Iris pigment epithelial cell (primary cell): Measurements from ENCODE around the gene STKLD1.
"Not testable (repeated sequence)": the region's sequence is repeated elsewhere in the genome, so short reads cannot be mapped to it uniquely, and the experiment has no call there.

Experiments used
- DNase-seq: peaks from one replicate; pipeline ENCODE4 v3.0.0-alpha.2; 2011; ENCODE audit warnings: low read depth

STKLD1 gene

GRCh38 chr9:133386338-133386737 lies 10.2 kb downstream of the STKLD1 start:
- no peak for DNase-seq

DNA sequence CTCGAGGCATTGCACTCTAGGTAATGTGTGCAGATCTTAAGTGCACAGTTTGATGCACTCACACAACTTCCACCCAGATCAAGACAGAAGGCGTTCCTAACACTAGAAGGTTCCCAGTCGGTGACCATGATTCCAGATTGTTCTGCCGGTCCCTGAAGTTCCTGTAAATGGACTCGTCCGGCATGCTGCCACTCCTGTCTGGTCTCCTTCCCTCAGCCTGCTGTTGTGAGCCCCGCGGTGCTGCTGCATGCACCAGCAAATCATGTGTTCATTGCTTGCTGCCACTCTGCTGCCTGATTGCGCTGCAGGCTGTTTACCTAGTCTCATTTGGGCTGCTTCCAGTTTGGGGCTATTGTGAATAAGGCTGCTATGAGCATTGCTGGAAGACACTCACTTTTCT lies 11.5 kb downstream of the STKLD1 start:
- no peak for DNase-seq

DNA sequence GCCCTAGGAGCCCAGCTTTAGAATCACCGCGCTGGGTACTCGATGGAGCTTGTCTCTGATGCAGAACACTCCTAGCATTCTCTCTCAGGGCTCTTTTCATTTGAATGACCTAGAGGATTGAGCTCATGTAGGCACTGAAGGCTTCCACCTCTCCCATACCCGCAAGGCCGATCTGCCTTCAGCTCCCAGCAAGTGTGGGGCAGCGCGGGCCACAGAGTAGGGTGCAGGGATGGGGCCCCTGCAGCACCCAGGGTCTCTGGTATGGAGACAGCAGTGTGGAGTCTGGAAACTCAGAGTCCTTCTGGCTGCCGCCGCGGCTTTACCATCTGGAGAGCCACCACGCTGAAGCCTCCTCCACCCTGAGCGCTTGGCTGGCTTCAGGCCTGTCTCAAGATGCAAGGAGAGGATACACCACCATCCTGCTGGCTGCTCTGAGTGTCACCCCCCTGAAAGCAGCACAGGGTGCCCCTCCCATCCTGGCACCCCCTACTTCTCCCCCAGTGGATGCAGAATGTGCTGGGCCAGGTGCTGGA lies 12.9 kb downstream of the STKLD1 start:
- DNase-seq: no peak

GRCh38 chr9:133389562-133389961 lies 13.4 kb downstream of the STKLD1 start:
- DNase-seq: no peak

GRCh38 chr9:133390713-133391112 lies 14.5 kb downstream of the STKLD1 start:
- no peak for DNase-seq

- DNase-seq: not testable (repeated sequence)
Observed at GRCh38 chr9:133391449-133391848, 15.3 kb downstream of the STKLD1 start.

GRCh38 chr9:133392308-133392707 lies 16.1 kb downstream of the STKLD1 start:
- DNase-seq: not testable (repeated sequence)

- DNase-seq: no peak
Observed at GRCh38 chr9:133393399-133393798, 17.2 kb downstream of the STKLD1 start.

DNA sequence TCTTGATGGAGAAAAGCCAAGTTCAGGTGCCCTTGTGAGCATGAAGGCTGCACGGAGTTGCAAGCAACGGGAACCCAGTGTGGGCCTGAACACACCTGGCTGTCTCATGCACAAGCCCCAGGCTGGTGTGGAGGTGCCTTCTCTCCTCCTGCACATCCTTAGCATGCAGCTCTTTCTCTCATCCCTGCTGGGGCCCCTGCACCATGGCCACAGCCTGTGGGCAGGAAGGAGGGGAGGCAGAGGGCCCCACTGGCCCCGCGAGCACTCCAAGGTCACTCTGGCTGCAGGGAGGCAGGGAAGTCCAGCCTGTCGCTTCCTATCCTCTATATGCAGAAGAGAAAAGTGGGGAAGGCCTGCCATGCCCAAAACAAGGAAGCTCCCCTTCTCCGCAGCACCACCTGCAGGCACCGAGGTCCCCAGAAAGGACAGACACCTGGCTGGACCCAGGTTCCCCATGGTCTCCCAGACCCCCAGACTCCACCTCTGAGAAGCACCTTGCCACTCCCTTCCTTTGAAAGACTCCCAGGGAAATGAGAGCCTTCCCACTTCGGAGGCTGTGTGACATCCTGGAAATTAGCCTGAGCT lies 18.6 kb downstream of the STKLD1 start:
- DNase-seq: no peak

- DNase-seq: no peak
Observed at GRCh38 chr9:133396952-133397351, 20.8 kb downstream of the STKLD1 start.

- DNase-seq: no peak
Observed at GRCh38 chr9:133397370-133397769, 21.2 kb downstream of the STKLD1 start.

DNA sequence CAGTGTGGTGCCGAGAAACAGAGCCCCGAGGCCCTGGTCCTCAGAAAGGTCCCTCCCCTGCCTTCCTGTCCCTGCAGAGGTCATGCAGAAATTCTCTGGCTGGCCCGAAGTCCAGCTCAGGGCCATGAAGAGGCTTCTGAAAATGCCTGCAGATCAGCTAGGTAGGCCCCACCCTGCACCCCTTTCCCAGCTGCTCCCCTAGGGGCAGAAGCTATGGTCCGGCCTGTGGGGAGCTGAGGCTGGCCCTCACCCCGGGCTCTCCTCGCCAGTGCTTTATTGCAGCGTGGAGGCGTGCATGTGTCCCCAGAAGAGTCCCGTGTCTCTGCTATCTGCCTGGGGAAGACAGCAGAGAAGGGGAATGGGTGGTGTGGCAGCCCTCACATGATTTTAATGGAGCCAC lies 21.7 kb downstream of the STKLD1 start:
- DNase-seq: no peak

DNA sequence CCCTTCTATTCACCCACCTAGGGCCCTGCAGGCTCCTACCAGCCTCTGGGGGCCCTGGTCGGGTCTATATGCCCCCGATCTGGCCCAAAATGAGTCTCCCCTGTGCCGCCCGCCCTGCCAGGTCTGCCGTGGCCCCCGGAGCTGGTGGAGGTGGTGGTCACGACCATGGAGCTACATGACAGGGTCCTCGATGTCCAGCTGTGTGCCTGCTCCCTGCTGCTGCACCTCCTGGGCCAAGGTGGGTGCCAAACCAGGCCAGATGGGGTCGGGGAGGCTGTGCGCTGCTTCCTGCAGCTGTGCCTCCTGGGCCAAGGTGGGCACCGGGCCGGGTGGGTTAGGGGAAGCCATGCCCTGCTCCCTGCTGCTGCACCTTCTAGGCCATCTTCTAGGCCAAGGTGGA lies 24.1 kb downstream of the STKLD1 start:
- DNase-seq: no peak

DNA sequence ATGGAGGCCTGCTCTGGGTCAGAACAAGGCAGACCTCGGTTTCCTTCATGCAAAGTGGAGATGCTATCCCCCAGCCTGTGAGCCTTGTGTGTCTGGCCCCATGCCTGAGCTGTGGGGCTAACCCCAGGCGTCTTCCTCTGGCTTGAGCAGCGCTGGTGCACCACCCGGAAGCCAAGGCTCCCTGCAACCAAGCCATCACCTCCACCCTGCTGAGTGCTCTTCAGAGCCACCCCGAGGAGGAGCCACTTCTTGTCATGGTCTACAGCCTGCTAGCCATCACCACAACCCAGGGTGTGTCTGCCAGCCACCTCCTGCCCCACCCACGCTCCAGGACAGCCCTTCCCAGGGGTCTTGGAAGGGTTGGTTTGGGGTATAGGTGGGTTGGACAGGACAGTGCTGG lies 25.4 kb downstream of the STKLD1 start:
- no peak for DNase-seq

DNA sequence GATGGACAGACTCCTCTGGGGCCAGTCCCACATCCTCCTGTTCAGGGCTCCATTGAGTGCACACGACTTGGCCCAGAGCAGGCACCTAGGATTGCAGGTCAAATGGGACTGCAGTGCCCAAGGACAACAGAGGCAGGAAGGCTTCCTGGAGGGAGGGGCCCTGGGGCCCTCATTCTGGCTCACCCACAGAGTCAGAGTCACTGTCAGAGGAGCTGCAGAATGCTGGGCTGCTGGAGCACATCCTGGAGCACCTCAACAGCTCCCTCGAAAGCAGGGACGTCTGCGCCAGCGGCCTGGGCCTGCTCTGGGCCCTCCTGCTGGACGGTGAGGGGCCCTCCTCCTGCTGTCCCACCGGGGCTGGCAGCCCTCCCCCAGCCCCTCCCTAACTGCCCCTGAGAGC lies 26.5 kb downstream of the STKLD1 start:
- DNase-seq: no peak

- DNase-seq: peak; percentile 7
Observed at GRCh38 chr9:133403766-133404453, 27.7 kb downstream of the STKLD1 start.

DNA sequence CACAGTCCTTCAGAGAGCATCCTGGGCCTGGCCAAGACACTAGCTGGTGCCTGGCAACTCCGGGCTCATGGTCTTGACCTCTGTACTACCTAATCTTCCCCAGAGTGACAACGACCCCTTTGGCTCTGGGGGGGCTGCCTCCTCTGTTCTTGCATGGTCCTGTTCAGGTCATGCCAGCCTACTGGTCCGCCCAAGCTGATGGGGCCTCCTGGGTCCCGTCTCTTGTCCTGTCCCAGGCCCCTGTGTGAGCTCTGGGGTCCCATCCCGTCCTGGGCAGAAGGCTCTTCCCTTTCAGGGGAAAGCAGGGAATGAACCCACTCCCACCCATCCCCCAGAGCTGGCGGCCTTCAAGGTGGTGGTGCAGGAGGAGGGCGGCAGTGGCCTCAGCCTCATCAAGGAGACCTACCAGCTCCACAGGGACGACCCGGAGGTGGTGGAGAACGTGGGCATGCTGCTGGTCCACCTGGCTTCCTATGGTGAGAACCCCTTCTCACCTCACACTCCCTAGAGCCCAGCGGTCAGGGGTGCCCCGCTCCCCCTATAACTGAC lies 28.4 kb downstream of the STKLD1 start:
- no peak for DNase-seq

DNA sequence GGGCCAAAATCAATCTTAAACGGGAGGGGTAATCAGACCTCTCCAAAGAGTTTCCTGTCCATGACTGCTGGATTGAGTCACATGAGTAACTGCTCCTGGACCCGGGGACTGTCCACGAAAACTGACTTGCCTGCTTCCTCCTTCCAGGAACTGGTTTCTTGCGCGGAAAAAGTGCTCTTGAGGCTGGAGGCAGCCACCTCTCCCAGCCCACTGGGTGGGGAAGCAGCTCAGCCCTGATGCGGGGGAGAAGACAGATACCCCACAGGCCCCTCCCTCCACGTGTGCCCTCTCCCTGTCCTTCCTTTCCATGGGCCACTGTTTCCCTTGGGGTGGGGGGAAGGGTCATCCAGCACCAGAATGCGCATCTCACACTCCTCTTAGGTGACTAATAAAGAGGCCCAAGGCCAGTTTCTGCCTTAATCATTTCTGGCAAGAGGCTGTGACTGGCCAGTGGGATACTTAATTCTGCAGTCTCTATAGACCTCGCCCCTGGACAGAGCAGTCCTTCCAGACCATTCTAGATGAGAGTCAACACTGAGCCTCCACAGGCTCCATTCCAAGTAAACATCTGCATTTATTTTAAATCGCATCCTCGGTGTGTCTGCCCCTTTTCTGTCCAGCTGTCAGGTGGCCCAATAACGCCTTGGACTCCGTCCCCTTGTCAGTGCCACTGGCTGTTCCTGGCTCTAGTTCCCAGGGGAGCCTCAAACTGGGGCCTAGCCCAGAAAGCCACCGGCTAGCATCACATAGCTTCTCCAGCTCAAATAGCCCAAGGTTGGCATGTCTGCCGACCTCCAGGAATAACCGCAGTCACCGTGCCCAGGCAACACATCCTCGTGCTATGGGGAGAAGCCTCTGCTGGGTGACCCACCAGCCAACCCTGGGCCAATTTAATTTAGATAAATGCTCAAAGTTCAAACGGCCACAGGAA lies 29.6 kb downstream of the STKLD1 start:
- DNase-seq: peak; percentile 45

GRCh38 chr9:133406480-133407307 lies 30.5 kb downstream of the STKLD1 start:
- peak; percentile 73 for DNase-seq

- DNase-seq: no peak
Observed at GRCh38 chr9:133408042-133408441, 31.9 kb downstream of the STKLD1 start.

DNA sequence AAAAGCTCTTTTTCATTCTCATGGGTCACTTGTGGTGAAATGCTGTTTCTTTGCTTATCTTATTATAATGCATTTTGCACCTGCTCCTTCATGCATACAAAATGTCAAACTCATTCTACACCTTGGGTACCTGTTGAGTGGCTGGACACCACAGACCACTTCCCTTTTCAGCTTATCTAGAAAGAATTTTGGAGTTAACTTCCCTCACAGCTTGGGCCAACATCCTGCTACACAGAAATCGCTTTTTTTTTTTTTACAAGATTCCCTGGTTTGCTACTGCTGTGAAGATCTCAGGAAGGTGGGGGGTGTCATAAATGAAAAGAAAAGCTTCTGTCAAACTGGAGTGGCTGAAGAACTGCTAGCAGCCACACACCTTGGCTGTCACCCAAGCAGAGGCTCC lies 39.0 kb downstream of the STKLD1 start:
- no peak for DNase-seq
